Measurements from ENCODE around the gene MAPK8.
"Not testable (repeated sequence)": the region's sequence is repeated elsewhere in the genome, so short reads cannot be mapped to it uniquely, and the experiment has no call there.

Gene MAPK8

GRCh38 chr10:48389846-48390557 is 83.5 kb downstream of the MAPK8 start:
- no peak for DNase-seq

DNA sequence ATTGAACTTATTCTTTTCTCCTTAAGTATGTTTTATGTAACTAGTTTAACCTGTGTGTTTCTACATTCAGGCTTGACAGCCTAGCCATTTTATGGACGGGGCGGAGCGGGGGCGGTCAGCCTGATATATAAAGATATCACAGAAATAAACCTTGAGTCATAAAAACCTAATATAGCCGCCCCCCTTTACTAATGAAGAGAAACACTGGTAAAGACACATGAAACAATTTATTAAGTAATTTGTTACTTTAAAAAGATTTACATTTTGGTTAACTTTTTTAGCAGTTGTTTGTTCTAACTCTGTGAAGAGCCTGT is 84.0 kb downstream of the MAPK8 start:
- no peak for DNase-seq

- DNase-seq: no peak
Observed at GRCh38 chr10:48390933-48391845, 84.7 kb downstream of the MAPK8 start.

DNA sequence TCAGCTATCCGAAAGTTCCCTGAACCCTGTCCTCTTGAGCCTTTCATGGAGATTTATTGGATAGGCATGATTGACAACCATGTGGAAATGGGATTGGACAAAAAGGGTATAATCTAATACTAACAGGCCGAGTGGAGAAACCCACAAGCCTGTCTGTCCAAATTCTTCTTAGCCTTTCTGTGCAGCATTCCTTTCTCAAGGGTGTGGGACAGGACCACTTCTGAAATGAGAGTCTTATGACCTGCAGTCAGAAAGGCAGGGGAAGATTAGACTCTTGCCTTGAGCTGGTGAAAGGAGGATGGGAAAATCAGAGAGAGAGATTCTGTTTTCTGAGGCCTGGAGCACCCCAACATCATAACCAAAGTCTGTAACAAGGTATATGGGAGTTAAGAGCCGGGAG is 85.5 kb downstream of the MAPK8 start:
- DNase-seq: no peak

- DNase-seq: no peak
Observed at GRCh38 chr10:48398261-48398660, 91.8 kb downstream of the MAPK8 start.

DNA sequence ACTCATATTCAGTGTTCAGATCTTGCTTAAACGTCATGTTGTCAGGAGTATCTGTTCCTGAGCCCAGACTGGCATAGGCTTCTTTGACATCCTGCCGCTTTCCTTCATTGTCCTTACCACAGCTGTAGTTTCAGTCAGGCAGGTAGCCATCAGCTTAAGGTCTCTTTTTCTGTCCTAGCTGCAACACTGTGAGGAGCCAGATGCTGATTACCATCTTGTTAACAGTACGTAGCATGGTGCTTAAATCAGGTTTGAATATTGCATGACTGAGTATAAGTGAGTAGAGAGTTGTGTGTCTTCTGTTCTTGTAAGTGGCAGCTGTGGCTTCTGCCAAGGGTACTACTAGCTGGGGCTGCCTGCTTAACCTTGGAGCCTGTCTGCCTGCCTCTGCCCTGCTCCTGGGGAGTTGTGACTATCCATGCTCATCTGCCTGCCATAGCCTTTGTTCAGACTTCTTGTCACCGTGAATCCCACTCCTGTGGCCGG is 92.6 kb downstream of the MAPK8 start:
- no peak for DNase-seq

- DNase-seq: no peak
Observed at GRCh38 chr10:48399551-48399950, 93.1 kb downstream of the MAPK8 start.

DNA sequence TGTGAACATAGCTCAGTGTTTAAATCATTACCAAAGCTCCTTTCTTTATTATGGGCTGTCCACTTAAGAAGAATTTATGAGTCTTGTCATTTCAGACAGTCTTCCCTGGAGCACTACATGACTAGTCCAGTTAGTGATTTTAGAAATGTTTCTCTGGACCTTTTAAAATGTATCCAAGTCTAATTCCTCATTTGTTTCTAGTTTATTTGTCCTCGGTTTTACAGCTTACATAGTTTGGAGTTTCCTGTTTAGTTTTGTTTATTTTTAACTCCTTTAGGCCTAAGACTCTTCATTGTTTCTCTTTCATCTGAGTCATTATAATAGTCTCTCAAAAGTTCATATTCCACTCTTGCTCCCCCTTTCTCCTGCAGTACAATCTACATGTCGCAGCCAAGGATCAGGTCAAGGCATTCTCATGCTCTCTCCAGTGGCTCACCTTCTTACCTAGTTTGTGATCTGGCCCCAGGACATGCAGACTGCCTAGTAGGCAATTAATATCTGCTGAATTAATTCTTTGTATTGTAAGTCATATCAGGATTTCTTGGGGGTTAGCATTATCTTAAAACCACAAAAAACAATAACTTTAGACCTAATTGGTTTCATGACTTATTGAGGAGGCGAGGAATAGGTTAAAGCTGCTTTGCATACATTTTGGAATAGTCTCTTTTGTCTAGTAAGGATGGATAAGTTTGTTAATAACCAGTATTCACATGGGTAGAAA is 93.8 kb downstream of the MAPK8 start:
- DNase-seq: no peak

GRCh38 chr10:48400850-48401220 is 94.4 kb downstream of the MAPK8 start:
- DNase-seq: no peak

GRCh38 chr10:48404646-48405045 is 98.2 kb downstream of the MAPK8 start:
- no peak for DNase-seq

DNA sequence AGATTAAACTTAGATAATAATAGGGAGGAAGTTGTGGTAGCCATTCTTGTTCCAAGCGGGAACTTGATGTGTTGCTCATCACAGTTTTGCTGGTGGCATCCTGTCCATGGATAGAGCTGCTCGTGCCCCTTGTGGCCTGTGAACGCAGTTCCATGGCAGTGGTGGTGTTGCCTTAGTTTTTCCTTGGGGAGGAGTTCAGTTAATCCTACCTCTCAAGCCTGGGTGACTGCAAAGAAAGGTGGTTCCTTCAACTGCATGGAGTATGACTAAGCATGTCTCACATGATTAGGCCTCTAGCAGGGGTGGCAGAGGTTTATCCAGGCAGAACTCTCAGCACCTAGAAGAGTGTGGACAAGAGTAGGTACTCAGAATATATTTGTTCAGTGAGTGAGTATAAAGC is 99.7 kb downstream of the MAPK8 start:
- no peak for DNase-seq

DNA sequence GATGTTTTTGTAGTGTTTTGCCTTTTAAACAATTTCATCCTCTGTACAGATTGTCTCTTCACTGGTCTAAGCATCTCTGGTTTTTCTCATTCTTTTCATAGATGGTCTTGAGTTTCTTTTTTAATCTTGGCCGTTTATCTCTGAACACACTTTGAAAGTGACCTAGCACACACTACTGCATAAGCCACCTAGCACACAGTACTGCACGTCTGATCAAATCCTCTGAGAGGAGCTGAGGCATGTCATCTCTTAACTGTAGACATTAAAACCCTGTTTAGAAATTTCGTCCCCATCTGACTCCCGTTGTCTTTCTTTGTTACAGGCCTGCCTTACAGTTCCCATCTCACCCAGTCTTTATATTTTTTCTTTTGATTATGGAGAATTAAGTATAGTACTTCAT is 100.2 kb downstream of the MAPK8 start:
- DNase-seq: no peak

GRCh38 chr10:48410503-48410902 is 104.0 kb downstream of the MAPK8 start:
- no peak for DNase-seq

DNA sequence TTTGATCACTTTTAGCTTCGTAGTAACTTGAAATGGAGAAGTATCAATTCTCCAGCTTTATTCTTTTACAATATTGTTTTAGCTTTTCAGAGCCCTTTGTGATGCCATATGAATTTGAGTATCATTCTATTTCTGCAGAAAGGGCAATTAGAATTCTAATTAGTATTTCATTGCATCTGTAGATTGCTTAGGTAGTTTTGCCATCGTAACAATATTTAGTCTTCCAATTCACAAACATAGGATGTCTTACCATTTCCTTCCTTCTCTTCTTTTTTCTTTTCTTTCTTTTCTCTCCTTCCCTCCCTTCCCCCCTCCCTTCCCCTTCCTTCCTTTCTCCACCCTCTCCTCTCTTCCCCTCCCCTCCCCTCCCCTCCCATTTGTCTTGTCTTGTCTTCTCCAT is 105.0 kb downstream of the MAPK8 start:
- DNase-seq: no peak

- no peak for DNase-seq
Observed at GRCh38 chr10:48412081-48412480, 105.6 kb downstream of the MAPK8 start.

DNA sequence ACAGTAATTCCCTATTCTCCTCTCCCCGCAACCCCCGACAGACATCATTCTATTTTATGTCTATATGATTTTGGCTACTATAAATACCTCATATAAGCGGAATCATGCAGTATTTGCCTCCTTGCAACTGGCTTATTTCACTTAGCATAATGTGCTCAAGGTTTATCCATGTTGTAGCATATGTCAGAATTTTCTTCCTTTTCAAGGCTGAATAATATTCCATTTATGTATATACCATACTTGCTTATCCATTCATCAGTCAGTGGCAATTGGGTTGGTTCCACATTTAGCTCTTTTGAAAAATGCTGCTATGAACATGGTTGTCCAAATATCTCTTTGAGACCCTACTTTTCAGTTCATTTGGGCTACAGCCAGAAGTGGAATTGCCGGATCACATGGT is 106.5 kb downstream of the MAPK8 start:
- DNase-seq: no peak

- DNase-seq: no peak
Observed at GRCh38 chr10:48414160-48414559, 107.7 kb downstream of the MAPK8 start.

GRCh38 chr10:48414778-48415177 is 108.3 kb downstream of the MAPK8 start:
- DNase-seq: no peak

DNA sequence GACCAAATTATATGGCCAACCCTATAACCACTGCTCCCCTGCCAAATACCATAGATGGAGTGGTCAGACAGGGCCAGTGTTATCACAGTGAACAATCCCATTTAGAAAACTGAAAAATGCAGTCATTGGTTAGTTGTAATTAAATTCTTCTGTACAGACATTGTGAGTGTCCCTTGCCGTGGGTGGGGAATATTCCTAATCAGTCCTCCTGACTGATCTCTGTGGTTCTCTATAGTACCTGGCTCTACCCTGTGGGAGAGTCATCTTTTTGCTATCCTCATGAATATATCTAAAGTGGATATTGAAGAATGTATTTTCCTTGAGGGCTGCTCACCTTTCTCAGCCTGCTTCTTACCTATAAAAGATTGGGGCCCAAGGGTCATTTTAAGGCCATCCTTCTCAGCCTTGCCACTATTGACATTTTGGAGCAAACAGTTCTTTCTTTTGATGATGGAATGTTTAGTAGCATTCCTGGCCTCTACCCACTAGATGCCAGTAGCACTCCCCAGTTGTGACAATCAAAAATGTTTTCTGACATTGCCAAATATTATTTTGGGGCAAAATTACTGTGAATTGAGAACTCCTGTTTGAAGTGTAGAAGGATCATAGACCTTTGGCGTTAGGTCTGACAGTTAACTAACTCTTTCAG is 110.2 kb downstream of the MAPK8 start:
- no peak for DNase-seq

GRCh38 chr10:48417374-48417773 is 110.9 kb downstream of the MAPK8 start:
- no peak for DNase-seq

- DNase-seq: no peak
Observed at GRCh38 chr10:48418189-48418788, 111.8 kb downstream of the MAPK8 start.

DNA sequence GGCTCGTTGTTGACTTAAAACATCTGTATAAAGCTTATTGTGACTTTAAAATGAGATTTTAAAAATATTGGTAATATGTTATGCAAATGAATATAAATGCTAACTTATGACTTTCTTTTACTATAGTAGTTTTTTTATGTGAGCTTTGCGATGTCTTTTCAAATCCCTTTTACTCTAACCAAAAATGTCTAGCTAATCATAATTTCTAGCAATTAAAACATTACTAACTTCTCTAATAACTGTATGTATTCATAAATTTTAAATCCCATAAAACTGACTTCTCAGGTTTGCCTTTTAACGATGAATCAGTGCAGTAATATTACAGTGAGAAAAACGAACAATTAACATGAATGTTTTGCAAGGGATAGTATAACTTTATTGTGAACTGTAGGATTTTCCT is 113.2 kb downstream of the MAPK8 start:
- no peak for DNase-seq

- DNase-seq: not testable (repeated sequence)
Observed at GRCh38 chr10:48421862-48422261, 115.4 kb downstream of the MAPK8 start.
